Activated CD8-positive, alpha-beta memory T cell treated with anti-CD3 and anti-CD28 coated beads, Interleukin-2, amount 50 U/mL, for 1 hour (primary cell): ENCODE measurements around the gene SYT11.
A peak's percentile ranks its signal among the peaks of the same experiment; 100 is the strongest.
"Not testable (repeated sequence)": the region's sequence is repeated elsewhere in the genome, so short reads cannot be mapped to it uniquely, and the experiment has no call there.

Experiments used
- DNase-seq: peaks from one replicate; pipeline ENCODE4 v3.0.0-alpha.2; 2020; ENCODE audit errors: extremely low read depth

SYT11 gene

GRCh38 chr1:155899683-155900082 lies 40.3 kb downstream of the SYT11 start:
- no peak for DNase-seq

- DNase-seq = no peak
Measured at GRCh38 chr1:155900161-155900560, 40.8 kb downstream of the SYT11 start.

GRCh38 chr1:155904261-155904660 lies 44.9 kb downstream of the SYT11 start:
- no peak for DNase-seq

GRCh38 chr1:155909894-155910293 lies 50.5 kb downstream of the SYT11 start:
- no peak for DNase-seq

- DNase-seq = no peak
Measured at GRCh38 chr1:155910621-155911121, 51.3 kb downstream of the SYT11 start.

DNA sequence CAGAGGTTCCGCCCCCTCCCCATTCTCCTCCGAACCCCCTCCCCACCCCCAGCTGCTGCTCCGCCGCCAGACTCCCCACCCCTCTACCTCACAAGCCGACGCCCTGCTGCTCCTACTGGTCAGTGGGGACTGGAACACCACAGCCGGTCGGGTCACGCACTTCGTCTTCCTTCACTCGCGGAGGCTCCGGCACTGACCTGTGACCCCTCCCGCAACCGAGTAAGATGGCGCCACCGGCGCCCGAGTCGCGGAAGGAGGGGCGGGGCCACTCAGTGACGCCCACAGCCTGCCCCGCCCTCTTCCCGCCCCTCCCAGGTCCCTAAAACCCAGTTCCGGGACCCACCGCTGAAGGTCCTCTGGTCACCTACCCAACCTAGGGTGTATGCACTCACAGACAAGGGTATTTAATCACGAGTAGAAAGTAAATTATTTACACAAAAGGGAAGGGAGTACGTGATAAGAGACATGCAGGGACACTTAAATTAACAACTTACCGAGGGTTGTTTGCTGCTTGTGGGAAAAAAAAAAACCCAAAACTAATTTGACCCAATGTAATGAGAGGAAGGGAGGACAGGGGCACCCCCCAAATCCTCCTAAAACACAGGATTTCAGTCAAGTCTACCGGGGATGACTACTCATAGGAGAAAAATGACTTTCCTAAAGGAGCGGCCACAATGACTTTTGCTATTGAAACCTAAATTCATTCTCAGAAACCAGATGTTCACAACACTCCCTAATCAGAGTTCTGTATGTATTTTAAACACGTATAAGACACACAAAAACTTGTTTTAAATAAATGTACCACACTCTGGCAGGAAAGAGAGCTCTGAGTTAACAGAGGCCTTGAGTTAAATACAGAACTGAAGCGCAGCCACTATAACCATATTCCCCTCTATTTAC lies 52.0 kb downstream of the SYT11 start, which contains the start of gene RIT1:
RIT1 (minus strand) TSS at position 194 of the 900 bp plus-strand sequence. CDS start 588 bp downstream, outside the sequence.
- peak; percentile 57 for DNase-seq

- DNase-seq = no peak
Measured at GRCh38 chr1:155912056-155912536, 52.7 kb downstream of the SYT11 start.

- DNase-seq = no peak
Measured at GRCh38 chr1:155913969-155914757, 54.8 kb downstream of the SYT11 start.

GRCh38 chr1:155918660-155919059 lies 59.3 kb downstream of the SYT11 start:
- no peak for DNase-seq

GRCh38 chr1:155919801-155920200 lies 60.4 kb downstream of the SYT11 start:
- no peak for DNase-seq

- no peak for DNase-seq
Measured at GRCh38 chr1:155920717-155921116, 61.4 kb downstream of the SYT11 start.

GRCh38 chr1:155925506-155925905 lies 66.1 kb downstream of the SYT11 start:
- DNase-seq = no peak

DNA sequence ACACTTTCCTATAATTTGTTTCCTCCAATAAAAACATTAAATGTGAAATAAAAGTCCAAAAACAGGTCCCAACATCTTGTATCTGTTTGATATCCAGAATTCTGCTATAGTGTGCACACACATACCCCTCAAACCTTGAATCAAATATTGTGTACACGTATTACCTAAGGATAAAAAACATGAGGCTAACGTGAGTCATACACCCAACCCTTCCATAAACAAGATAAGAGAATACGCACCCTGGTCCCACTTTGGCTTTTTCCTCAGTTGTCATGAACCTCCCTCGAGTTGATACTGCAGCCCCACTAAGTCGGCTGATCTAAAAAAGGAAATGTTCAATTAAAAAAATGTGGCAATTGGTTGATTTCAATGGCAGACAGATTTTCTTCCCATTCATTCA lies 69.7 kb downstream of the SYT11 start:
- DNase-seq = no peak

DNA sequence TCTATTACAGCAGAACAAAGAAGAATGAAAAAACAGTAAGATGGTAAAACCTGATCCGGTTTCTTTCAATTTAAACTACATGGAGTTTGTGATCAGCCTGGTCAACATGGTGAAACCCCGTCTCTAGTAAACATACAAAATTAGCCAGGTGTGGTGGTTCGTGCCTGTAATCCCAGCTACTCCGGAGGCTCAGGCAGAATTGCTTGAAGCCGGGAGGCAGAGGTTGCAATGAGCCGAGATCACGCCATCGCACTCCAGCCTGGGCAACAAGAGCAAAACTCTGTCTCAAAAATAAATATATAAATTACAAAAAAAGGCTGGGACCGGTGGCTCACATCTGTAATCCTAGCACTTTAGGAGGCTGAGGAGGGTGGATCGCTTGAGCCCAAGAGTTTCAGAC lies 71.4 kb downstream of the SYT11 start:
- not testable (repeated sequence) for DNase-seq

- no peak for DNase-seq
Measured at GRCh38 chr1:155931332-155932038, 72.1 kb downstream of the SYT11 start.

- no peak for DNase-seq
Measured at GRCh38 chr1:155932081-155932480, 72.7 kb downstream of the SYT11 start.

DNA sequence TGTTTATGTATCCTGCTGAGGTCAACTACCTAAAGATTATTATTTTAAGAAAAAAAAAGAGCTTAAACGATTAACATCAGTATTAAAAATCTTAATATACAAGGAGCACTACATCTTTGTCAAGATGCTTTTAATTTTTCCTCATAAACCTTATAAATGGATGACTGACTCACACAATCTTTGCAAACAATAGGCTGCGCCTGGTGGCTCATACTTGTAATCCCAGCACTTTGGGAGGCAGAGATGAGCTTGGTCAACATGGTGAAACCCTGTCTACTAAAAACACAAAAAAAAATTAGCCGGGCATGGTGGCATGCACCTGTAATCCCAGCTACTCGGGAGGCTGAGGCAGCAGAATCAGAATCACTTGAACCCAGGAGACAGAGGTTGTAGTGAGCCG lies 73.1 kb downstream of the SYT11 start:
- no peak for DNase-seq

DNA sequence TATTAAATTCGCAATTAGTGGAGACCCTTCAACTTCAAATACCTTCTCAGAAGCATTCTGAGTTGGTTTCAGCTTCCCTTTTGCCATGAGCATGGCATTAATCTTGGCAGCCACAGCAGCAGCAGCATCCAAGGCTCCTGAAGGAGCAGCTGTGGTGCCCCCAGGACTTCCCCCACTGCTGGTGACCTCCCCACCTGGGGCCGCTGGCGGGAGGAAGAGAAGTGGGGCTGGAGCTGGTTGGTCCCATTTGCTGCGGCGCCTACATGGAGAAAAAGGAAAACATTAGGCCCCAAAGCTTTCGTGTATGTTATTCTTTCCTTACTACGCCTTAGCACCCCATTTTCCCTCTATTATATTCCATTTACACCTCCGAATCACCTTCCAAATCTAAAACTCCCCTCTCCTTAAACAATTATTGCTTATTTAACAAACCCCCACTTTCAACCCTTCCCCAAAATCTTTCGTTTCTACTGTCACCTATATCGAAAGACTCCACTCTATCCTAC lies 74.3 kb downstream of the SYT11 start:
- DNase-seq = no peak

DNA sequence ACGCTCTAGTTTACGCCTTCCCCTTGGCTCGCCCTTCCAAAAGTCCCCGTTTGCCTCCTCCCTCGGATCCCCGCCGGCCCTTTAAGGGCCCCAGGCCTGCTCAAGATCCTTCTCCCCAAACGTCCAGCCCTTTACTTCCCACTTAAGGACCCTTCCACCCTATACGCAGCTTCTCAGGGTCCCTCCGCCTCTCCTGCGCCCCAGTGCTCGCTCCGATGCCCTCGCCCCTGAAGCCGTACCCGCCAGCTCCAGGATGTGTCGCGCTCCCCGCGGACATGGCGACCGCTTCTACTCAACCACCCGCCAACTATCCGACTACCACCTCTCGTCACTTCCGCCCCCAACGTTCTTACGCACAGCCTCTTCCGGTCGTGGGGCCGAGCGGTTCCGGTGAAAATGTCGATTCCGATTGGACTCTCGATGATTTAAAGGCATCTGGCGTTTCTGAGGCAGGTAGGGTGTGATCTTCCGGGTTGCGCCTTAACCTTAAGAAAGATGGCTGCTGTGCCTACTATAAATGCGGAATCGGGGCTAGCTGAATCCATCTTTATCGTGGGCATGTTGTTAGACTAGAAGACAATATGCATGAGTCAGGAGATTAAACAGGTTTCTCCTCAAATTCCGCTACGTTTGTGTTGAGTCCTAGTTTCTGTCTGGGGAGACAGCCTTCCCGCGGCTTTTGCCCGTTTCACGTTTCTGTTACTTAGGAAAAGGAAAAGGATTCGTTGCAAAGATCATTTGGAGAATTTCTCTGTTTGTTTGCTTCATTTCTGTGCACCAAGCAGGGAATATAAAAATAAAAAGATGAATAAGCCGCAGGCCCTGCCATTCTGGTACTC lies 74.9 kb downstream of the SYT11 start, which contains the start of gene KHDC4:
KHDC4 (minus strand) TSS at position 317 of the 839 bp plus-strand sequence; CDS start at position 277, 40 bp downstream.
- peak; percentile 95 for DNase-seq
